ENCODE data around the gene CYP2A13. TPM values are rescaled to one million over a fixed set of nuclear protein-coding genes. Genes with fewer than 3 reads are reported as not detected.

The CYP2A13 gene
- total RNA-seq, 1 experiment from 2014 or later = not detected

GRCh38 chr19:41136636-41137455 is 48.6 kb downstream of the CYP2A13 start:
- Histone ChIP-seq H3K27me3 (ENCODE audit: control insufficient read depth, insufficient read depth, low read length) (no peaks in the 10 kb centered on the region), H3K36me3 (ENCODE audit: control insufficient read depth, insufficient read depth, low read length) (no peaks in the 10 kb centered on the region), H3K9me3 (ENCODE audit: control insufficient read depth, insufficient read depth, low read depth, low read length) (no peaks in the 10 kb centered on the region), H3K4me3 (ENCODE audit: low read depth in 2 of 2, low read length in 2 of 2) (no peak overlapping the region), H3K27ac (ENCODE audit: low read length) (no peak overlapping the region), H3K4me1 (ENCODE audit: control insufficient read depth, insufficient read depth, low read length) (no peaks in the 10 kb centered on the region)
- ChIA-PET POLR2A (no interaction called here), CTCF (interaction anchor here (0.6 to 0.7 kb wide), 2 partner anchors 338 to 983 kb away, joined by 3 to 8 read pairs; partner anchors contain the start of gene EGLN2)
- in situ Hi-C loops (cut with HindIII; ENCODE audit: low pct_unique_long_range_greater_than_20kb, low sequenced_read_pairs) (no loop called here), intact Hi-C loops (cut with micrococcal nuclease; ENCODE audit: unreplicated experiment) (no loop called here)
- no TSS peak for BruUV-seq (replicated peaks)
- TF ChIP-seq SIN3A (IDR thresholded peaks at IDR 0.05; ENCODE audit: borderline replicate concordance, insufficient read depth, low read depth, low read length) (no peak), TCF7L2 (IDR thresholded peaks at IDR 0.05; ENCODE audit: low read depth, low read length) (no peak), POLR2AphosphoS5 (IDR thresholded peaks at IDR 0.05; ENCODE audit: low read depth, low read length) (no peak), REST (IDR thresholded peaks at IDR 0.05; ENCODE audit: insufficient read depth in 1 of 2, low read depth in 2 of 2, low read length in 1 of 2) (no peak)
- TF ChIP-seq, protein P1, sequence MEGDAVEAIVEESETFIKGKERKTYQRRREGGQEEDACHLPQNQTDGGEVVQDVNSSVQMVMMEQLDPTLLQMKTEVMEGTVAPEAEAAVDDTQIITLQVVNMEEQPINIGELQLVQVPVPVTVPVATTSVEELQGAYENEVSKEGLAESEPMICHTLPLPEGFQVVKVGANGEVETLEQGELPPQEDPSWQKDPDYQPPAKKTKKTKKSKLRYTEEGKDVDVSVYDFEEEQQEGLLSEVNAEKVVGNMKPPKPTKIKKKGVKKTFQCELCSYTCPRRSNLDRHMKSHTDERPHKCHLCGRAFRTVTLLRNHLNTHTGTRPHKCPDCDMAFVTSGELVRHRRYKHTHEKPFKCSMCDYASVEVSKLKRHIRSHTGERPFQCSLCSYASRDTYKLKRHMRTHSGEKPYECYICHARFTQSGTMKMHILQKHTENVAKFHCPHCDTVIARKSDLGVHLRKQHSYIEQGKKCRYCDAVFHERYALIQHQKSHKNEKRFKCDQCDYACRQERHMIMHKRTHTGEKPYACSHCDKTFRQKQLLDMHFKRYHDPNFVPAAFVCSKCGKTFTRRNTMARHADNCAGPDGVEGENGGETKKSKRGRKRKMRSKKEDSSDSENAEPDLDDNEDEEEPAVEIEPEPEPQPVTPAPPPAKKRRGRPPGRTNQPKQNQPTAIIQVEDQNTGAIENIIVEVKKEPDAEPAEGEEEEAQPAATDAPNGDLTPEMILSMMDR (IDR thresholded peaks at IDR 0.05) = no peak
- ATAC-seq (no peak), DNase-seq (ENCODE audit: low read depth, low spot score) (no peak)

DNA sequence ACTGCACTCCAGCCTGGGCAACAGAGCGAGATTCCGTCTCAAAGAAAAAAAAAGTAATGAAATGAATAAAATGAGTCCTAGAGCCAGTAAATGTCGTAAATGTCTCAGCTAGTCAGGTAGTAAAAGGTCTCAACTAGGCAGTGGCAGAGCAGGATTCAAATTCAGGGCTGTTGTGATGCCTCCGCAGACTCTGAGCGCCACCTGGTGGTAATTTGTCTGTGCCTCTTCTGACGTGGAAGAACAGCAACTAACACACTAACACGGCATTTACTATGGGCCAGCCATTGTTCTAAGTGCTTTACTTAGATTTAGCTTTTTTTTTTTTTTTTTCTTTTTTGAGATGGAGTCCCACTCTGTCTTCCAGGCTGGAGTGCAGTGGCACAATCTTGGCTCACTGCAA is 56.2 kb downstream of the CYP2A13 start:
- DNase-seq (ENCODE audit: low read depth, low spot score) (peak; percentile 51), ATAC-seq (peak; percentile 83; the same call in 1 of the 2 replicates)
- ChIA-PET POLR2A (no interaction called here), CTCF (interaction anchor here (0.6 to 0.7 kb wide), 5 partner anchors 108 to 324 kb away, joined by 3 to 6 read pairs (median 4); no protein-coding TSS in a partner anchor)
- Histone ChIP-seq H3K9me3 (ENCODE audit: control insufficient read depth, insufficient read depth, low read depth, low read length) (no peaks in the 10 kb centered on the region), H3K4me3 (ENCODE audit: low read depth in 2 of 2, low read length in 2 of 2) (no peak overlapping the region), H3K27ac (ENCODE audit: low read length) (no peak overlapping the region), H3K4me1 (ENCODE audit: control insufficient read depth, insufficient read depth, low read length) (no peaks in the 10 kb centered on the region), H3K36me3 (ENCODE audit: control insufficient read depth, insufficient read depth, low read length) (no peaks in the 10 kb centered on the region), H3K27me3 (ENCODE audit: control insufficient read depth, insufficient read depth, low read length) (no peaks in the 10 kb centered on the region)
- BruUV-seq (replicated peaks) = no TSS peak
- no peak for TF ChIP-seq SIN3A (IDR thresholded peaks at IDR 0.05; ENCODE audit: borderline replicate concordance, insufficient read depth, low read depth, low read length)
- TF ChIP-seq, protein P1 (IDR thresholded peaks at IDR 0.05) = peak; percentile 88
- in situ Hi-C loops (cut with HindIII; ENCODE audit: low pct_unique_long_range_greater_than_20kb, low sequenced_read_pairs) (no loop called here), intact Hi-C loops (cut with micrococcal nuclease; ENCODE audit: unreplicated experiment) (loop anchor here (10.0 kb wide), 1 partner anchor 160 kb away; no protein-coding TSS in a partner anchor)

Other genes starting within 250 kb of the CYP2A13 start
- 0.41 TPM for gene CYP2A6, start 238.0 kb upstream of the CYP2A13 start, total RNA-seq (2021; ENCODE audit: unreplicated experiment)
- not detected for gene CYP2A7, start 206.2 kb upstream of the CYP2A13 start, total RNA-seq (2021; ENCODE audit: unreplicated experiment)
- gene CYP2B6, start 97.2 kb upstream of the CYP2A13 start, total RNA-seq (2021; ENCODE audit: unreplicated experiment) = 0.26 TPM
- not detected for gene CYP2F1, start 26.0 kb downstream of the CYP2A13 start, total RNA-seq (2021; ENCODE audit: unreplicated experiment)
- 8.5 TPM for gene CYP2S1, start 104.8 kb downstream of the CYP2A13 start, total RNA-seq (2021; ENCODE audit: unreplicated experiment)
- 128 TPM for gene AXL, start 130.8 kb downstream of the CYP2A13 start, total RNA-seq (2021; ENCODE audit: unreplicated experiment)
- 183 TPM for gene HNRNPUL1, start 175.9 kb downstream of the CYP2A13 start, total RNA-seq (2021; ENCODE audit: unreplicated experiment)
- 25.5 TPM for gene CCDC97, start 221.7 kb downstream of the CYP2A13 start, total RNA-seq (2021; ENCODE audit: unreplicated experiment)